ENCODE measurements around the gene STRIP2.
A peak's percentile ranks its signal among the peaks of the same experiment; 100 is the strongest.

The STRIP2 gene

GRCh38 chr7:129461809-129462208 lies 27.6 kb downstream of the STRIP2 start:
- TF ChIP-seq CTCF (IDR thresholded peaks at IDR 0.05; ENCODE audit: low read depth, low read length) = no peak
- no peak for DNase-seq (ENCODE audit: extremely low read depth, low read depth)

DNA sequence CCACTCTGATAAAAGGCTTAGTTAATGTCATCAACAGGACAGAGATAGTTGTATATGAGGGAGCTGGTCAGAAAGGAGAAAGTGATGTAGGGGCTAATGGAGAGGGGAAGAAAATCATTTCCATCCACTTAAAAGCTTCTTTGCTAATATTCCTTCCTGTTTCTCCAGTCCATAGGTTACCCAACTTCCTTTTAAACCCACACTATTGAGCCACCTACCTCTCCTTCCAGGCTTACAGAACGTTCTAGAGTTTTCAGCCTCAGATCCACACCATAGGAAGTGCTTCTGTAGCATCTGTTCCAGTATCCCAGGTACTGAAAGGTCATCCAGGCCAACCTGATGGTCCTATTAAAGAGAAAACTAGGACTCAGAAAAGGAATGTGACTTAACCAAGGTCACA lies 28.2 kb downstream of the STRIP2 start:
- TF ChIP-seq CTCF (IDR thresholded peaks at IDR 0.05; ENCODE audit: low read depth, low read length) = no peak
- DNase-seq (ENCODE audit: extremely low read depth, low read depth) = no peak

DNA sequence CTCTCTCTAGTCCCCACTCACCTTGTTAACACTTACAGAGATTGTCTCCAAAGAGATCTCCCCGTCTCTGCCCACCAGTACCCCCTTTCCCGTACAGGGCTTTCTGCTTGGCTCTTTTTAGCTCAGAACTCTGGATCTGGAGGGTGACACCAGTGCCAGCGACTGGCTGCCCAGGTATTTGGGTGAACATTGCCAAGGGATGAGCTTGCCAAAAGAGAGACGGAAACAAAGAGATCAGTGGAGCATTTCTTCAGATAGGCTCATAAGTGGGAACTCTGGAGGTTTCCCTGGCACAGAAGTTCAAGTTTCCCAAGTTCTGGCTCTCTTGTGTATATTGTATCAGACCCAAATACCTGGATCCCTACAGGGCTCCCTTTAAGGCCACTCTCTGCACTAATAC lies 30.0 kb downstream of the STRIP2 start:
- no peak for DNase-seq (ENCODE audit: extremely low read depth, low read depth)

GRCh38 chr7:129465080-129465479 lies 30.8 kb downstream of the STRIP2 start:
- no peak for DNase-seq (ENCODE audit: extremely low read depth, low read depth)
- TF ChIP-seq CTCF (IDR thresholded peaks at IDR 0.05; ENCODE audit: low read depth, low read length) = no peak

More for the DNA sequence above, 30.0 kb downstream of the STRIP2 start:
- no peak for TF ChIP-seq CTCF (IDR thresholded peaks at IDR 0.05; ENCODE audit: low read depth, low read length)

DNA sequence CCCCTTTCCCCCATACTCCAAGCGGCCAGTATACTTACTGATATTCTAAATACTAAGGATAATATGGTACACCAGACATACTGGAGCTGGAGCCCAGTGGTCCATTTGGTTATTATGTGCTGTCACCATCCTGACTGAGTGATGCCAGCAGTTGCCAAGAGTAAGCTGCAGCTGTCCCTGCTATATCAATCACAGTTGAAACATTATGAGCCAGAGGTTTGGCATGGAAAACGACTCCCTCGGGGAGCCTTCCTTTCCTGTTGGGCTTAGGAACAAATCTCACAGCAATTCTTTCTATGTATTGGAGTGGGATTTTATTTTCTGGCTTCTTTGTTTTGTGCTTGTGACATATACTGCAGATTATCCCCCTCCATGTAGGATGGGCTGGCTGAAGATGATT lies 32.6 kb downstream of the STRIP2 start:
- DNase-seq (ENCODE audit: extremely low read depth, low read depth) = no peak
- TF ChIP-seq CTCF (IDR thresholded peaks at IDR 0.05; ENCODE audit: low read depth, low read length) = no peak

GRCh38 chr7:129468087-129468486 lies 33.9 kb downstream of the STRIP2 start:
- TF ChIP-seq CTCF (IDR thresholded peaks at IDR 0.05; ENCODE audit: low read depth, low read length) = no peak

GRCh38 chr7:129468547-129468946 lies 34.3 kb downstream of the STRIP2 start:
- DNase-seq (ENCODE audit: extremely low read depth, low read depth) = no peak
- no peak for TF ChIP-seq CTCF (IDR thresholded peaks at IDR 0.05; ENCODE audit: low read depth, low read length)

More at GRCh38 chr7:129468087-129468486, 33.9 kb downstream of the STRIP2 start:
- peak; percentile 10 for DNase-seq (ENCODE audit: extremely low read depth, low read depth)

Measured in AG09319 (cell line).